Measurements from ENCODE around the gene ITGA3. TPM values are rescaled to one million over a fixed set of nuclear protein-coding genes. Genes with fewer than 3 reads are reported as not detected.

Gene ITGA3
- total and polyA plus RNA-seq, 2 experiments from 2014 or later: 28.5 to 32.8 TPM

- DNase-seq (ENCODE audit: low spot score): no peak
- 91% methylated on average over 6 of the region's 6 CpGs for WGBS (ENCODE audit: low lambda C conversion rate, missing lambda C conversion rate)
- H3K79me2 ChIP-seq: no peaks in the 10 kb centered on the region
- TF ChIP-seq EZH2phosphoT487 (IDR thresholded peaks at IDR 0.05; ENCODE audit: low read depth, severe bottlenecking, unreplicated experiment) (no peak), EZH2 (IDR thresholded peaks at IDR 0.05; ENCODE audit: borderline replicate concordance) (no peak), CTCF (IDR thresholded peaks at IDR 0.05; ENCODE audit: poor library complexity) (no peak)
- H4K20me1 ChIP-seq (ENCODE audit: insufficient read depth, poor library complexity, severe bottlenecking): no peaks in the 10 kb centered on the region
- no peaks in the 10 kb centered on the region for H3K9me3 ChIP-seq (ENCODE audit: low read depth)
- H3K4me3 ChIP-seq: no peak overlapping the region
- peaks cover 14% of the 10 kb centered on the region for H3K4me1 ChIP-seq (ENCODE audit: insufficient read depth)
- no peak overlapping the region for H3K27ac ChIP-seq
- no peaks in the 10 kb centered on the region for H3K9me2 ChIP-seq (replicated peaks; ENCODE audit: insufficient read depth)
- no peaks in the 10 kb centered on the region for H3K27me3 ChIP-seq
- H2AFZ ChIP-seq: no peak overlapping the region
- no peaks in the 10 kb centered on the region for H3K36me3 ChIP-seq (replicated peaks; ENCODE audit: insufficient read depth, low read depth)
- no peak overlapping the region for H3K4me2 ChIP-seq
Observed at GRCh38 chr17:50028736-50029120, 27.2 kb upstream of the ITGA3 start.

- DNase-seq (ENCODE audit: low spot score): no peak
- Histone ChIP-seq H3K79me2 (no peaks in the 10 kb centered on the region), H3K4me1 (ENCODE audit: insufficient read depth) (peaks cover 19% of the 10 kb centered on the region), H4K20me1 (ENCODE audit: insufficient read depth, poor library complexity, severe bottlenecking) (no peaks in the 10 kb centered on the region), H3K4me2 (no peak overlapping the region), H3K27me3 (no peaks in the 10 kb centered on the region), H2AFZ (no peak overlapping the region), H3K9me3 (ENCODE audit: low read depth) (no peaks in the 10 kb centered on the region), H3K27ac (no peak overlapping the region), H3K4me3 (no peak overlapping the region), H3K36me3 (replicated peaks; ENCODE audit: insufficient read depth, low read depth) (no peaks in the 10 kb centered on the region), H3K9me2 (replicated peaks; ENCODE audit: insufficient read depth) (no peaks in the 10 kb centered on the region)
- 86% methylated on average over 7 of the region's 7 CpGs for WGBS (ENCODE audit: low lambda C conversion rate, missing lambda C conversion rate)
- no peak for TF ChIP-seq EZH2 (IDR thresholded peaks at IDR 0.05; ENCODE audit: borderline replicate concordance)
- no peak for TF ChIP-seq CTCF (IDR thresholded peaks at IDR 0.05; ENCODE audit: poor library complexity)
- no peak for TF ChIP-seq EZH2phosphoT487 (IDR thresholded peaks at IDR 0.05; ENCODE audit: low read depth, severe bottlenecking, unreplicated experiment)
Observed at GRCh38 chr17:50029185-50029584, 26.7 kb upstream of the ITGA3 start.

GRCh38 chr17:50033316-50033715, 22.6 kb upstream of the ITGA3 start:
- peak overlapping the region; percentile 24 for H3K4me2 ChIP-seq
- 68% methylated on average over 6 of the region's 6 CpGs for WGBS (ENCODE audit: low lambda C conversion rate, missing lambda C conversion rate)

More at GRCh38 chr17:50033316-50033715, 22.6 kb upstream of the ITGA3 start:
- no peaks in the 10 kb centered on the region for H3K27me3 ChIP-seq
- H3K9me2 ChIP-seq (replicated peaks; ENCODE audit: insufficient read depth): no peaks in the 10 kb centered on the region
- no peaks in the 10 kb centered on the region for H3K79me2 ChIP-seq
- TF ChIP-seq EZH2phosphoT487 (IDR thresholded peaks at IDR 0.05; ENCODE audit: low read depth, severe bottlenecking, unreplicated experiment) (no peak), CTCF (IDR thresholded peaks at IDR 0.05; ENCODE audit: poor library complexity) (no peak), EZH2 (IDR thresholded peaks at IDR 0.05; ENCODE audit: borderline replicate concordance) (no peak)
- H3K27ac ChIP-seq: no peak overlapping the region
- H3K36me3 ChIP-seq (replicated peaks; ENCODE audit: insufficient read depth, low read depth): no peaks in the 10 kb centered on the region
- no peaks in the 10 kb centered on the region for H3K9me3 ChIP-seq (ENCODE audit: low read depth)
- peaks cover 36% of the 10 kb centered on the region for H3K4me1 ChIP-seq (ENCODE audit: insufficient read depth)
- no peak overlapping the region for H3K4me3 ChIP-seq
- H4K20me1 ChIP-seq (ENCODE audit: insufficient read depth, poor library complexity, severe bottlenecking): no peaks in the 10 kb centered on the region
- H2AFZ ChIP-seq: no peak overlapping the region
- no peak for DNase-seq (ENCODE audit: low spot score)

Data from hepatocyte (in vitro differentiated cells).